GM19193 (cell line): ENCODE data around the gene HHIPL1.

Source experiments
- POLR2A ChIP-seq: IDR thresholded peaks from 4 replicates; pipeline ENCODE4 v1.6.1; 2011; ENCODE audit not compliant: insufficient read depth, insufficient read length; ENCODE audit errors: extremely low read depth

HHIPL1 gene

GRCh38 chr14:99681101-99681831, 36.3 kb downstream of the HHIPL1 start:
- no peak for TF ChIP-seq POLR2A

DNA sequence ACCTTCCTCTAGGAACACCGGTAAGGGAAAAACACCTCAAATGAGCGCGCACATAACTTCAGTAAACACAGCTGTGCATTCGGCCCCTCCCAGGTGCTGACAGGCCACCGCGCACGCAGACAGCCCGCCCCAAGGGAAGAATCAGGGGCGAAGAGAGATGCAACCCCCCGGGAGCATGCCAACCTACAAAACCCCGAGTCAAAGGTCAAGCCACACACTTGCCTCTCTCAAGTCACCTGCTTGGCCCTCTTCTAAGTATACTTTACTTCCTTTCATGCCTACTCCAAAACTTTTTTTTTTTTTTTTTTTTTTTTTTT, 36.9 kb downstream of the HHIPL1 start:
- no peak for TF ChIP-seq POLR2A

- no peak for TF ChIP-seq POLR2A
Measured at GRCh38 chr14:99682809-99683618, 38.1 kb downstream of the HHIPL1 start.

DNA sequence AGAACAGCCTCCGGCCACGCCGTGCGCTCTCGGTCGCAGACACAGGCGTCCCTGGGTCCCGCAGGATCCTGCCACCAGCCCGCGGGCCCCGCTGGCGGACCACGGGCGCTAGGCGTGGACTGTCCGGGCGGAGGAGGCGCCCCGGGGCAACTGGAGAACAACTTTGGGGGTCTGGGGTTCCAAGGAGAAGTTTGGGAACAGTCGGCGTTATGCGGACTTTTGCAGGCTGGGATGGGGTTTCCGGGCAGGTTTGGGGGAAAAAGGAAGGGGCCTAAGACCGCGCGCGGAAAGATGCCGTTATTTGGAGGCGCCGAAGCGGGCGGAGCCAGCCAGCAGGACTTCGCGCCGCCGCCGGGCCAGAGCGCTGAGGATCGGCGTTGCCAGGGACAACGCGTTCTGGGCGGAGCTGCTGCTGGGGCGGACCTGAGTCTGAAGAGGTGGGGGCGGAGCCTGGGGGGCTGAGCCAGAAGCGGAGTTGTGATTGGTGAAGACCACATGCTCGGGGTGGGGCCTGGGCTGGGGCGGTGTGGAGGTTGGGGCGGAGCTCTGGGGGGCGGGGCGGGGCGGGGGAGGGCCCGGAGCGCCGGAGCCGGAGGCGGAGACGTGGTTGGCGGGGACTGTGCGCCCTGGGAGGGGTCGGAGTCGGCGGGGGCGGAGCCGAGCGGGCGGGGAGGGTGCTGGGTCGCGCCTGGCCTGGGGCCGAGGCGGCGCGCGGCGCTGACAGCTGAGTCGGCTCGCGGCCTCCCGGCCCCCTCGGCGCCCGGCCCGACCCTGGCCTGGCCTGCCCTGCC, 38.9 kb downstream of the HHIPL1 start, which contains the start of gene CYP46A1:
TSS of gene CYP46A1 (plus strand) at position 680 of the 791 bp plus-strand sequence. CDS start 120 bp downstream, outside the sequence.
- peak; percentile 58 for TF ChIP-seq POLR2A

- no peak for TF ChIP-seq POLR2A
Measured at GRCh38 chr14:99684410-99684934, 39.5 kb downstream of the HHIPL1 start.

- TF ChIP-seq POLR2A, result no peak
Measured at GRCh38 chr14:99685151-99685591, 40.2 kb downstream of the HHIPL1 start.

DNA sequence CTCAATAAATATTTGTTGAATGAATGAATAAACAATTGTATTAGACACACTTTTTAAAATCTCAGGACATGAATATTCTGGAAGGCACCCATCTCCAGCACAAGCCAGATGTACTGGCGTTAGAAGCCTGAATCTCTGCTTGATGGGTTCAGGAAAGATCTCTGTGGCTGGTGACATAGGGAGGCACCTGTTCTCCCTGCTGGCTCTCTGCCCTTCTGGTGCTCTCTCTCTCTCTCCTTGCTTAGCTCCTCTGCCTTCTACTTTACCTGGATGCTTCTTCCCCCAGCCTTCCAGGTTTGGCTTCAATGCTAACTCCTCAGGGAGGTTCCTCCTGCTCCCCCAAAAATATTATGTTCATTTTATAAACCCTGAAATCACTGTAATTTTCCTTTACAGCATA, 40.7 kb downstream of the HHIPL1 start:
- no peak for TF ChIP-seq POLR2A

DNA sequence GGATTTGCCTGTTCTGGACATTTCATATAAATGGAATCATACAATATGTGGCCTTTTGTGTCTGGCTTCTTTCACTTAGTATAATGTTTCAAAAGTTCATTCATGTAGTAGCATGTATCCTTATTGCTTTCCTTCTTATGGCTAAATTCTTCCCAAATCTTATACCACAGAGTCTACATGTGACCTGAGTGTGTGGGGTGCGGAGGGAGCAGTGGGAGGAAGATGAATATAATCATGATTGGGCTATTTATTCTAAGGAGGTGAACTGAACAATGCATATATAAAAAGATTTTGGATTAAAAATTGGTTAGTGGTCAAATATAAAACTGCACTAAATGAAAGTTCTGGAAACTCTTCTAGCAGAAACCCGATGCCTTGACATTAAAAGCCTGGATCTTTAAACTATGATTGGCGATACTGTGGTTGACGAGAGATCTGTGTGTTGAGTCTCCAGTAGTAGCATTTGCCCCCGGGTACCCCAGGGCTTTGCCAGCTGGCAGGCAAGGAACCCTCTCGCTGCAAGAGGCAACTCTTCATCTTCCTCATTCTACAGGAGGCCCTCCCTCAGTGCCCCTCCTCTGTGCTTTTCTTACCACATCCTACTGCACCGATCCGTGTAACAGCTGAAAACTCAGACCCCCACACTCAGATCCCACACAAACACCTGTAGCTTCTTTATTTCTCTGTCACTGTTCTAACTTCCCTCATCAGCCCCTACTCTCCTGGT, 41.8 kb downstream of the HHIPL1 start:
- no peak for TF ChIP-seq POLR2A

DNA sequence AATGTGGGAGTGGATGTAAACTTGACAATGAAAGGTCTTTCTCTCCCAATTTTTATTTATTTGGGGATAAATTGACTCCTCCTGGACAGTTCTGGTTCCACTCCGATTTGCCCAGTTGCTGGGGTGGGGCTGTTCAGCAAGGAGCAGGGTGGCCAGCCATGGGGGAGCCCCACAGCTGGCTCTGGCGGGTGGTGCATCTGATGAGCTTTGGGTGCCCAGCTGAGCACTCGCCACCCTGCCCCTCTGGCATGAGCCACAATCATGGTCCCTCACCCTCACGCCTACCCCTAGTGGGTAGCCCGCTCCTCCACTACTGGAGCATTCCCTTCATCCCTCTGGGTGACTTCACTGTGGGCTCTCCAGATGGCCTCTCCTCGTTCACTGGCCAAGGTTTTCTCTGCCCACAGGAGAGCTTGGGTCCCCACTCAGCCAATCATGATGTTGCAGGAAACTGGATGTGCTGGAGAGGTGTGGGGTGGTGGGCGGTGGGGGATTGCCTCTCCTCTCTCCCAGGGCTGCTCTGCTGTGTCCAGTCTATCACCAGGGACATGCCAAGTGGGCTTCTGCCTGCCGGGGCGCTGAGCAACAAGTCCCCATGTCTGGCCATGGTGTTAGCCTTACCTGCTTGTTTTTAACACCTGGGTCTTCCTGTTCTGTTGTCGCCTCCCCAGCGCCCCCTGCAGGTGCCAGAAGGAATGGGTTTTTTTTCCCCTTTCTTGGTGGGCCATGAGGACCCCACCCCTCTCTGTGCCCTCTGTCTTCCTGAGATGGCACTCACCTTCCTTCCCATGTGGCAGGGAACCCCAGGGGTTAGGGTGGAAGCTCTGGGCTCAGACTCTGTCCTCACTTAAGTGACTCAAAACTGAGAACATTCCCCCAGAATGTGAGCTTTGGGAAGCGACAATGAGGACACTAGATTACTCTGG, 42.6 kb downstream of the HHIPL1 start:
- no peak for TF ChIP-seq POLR2A

DNA sequence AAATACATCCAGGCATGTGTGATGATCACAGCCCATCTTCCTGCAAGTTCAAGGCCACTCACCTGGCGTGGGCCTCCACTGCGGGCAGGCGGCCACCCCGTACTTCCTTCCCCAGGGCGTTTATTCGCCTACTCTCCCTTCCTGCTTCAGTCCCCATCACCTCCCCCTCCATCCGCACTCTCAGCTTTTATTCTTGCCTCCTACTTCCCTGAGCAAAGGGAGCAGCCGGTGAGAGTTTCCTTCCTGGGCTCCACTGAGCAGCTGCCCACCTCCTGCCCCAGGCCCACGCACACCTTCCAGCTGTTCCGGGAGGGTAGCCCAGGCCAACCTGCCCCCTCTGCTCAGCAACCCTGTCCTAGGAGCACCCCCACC, 43.3 kb downstream of the HHIPL1 start:
- no peak for TF ChIP-seq POLR2A

DNA sequence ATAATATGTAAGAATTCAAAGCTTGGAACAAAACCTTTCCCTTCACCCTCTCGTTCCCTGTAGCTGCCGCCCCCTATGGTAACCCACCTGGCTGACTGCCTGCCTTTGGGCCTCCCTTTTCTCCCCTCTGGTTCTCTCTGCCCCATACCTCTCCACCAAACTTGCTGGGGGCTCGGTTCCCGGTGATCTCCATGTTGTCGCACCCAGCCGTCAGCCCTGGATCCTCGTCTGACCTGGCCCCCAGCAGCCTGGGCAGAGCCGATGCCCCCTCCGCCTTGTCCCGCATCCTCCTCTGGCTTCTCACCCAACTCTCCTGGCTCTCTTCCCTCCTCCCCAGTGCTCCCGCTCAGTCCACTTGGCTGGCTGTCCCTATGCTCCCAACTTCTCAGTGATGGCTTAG, 43.7 kb downstream of the HHIPL1 start:
- no peak for TF ChIP-seq POLR2A

- TF ChIP-seq POLR2A, result no peak
Measured at GRCh38 chr14:99689266-99690236, 44.6 kb downstream of the HHIPL1 start.
